H1 (cell line): Measurements from ENCODE around the gene EMD. TPM values are rescaled to one million over a fixed set of nuclear protein-coding genes. Genes with fewer than 3 reads are reported as not detected.

Experiments
- BACH1 ChIP-seq: IDR thresholded peaks from 2 replicates; pipeline ENCODE4 v1.6.1; 2012; ENCODE audit warnings: low read length, improper control_type of control experiment
- BCL11A ChIP-seq, 2 experiments: IDR thresholded peaks; one replicate each; pipeline ENCODE4 v1.6.1; 2011; ENCODE audit warnings: low read depth in 2 of 2, low read length in 2 of 2, mild to moderate bottlenecking in 2 of 2
- BRCA1 ChIP-seq: IDR thresholded peaks from 2 replicates; pipeline ENCODE4 v1.6.1; 2012; ENCODE audit warnings: low read depth, low read length, improper control_type of control experiment
- CEBPB ChIP-seq: IDR thresholded peaks from 2 replicates; pipeline ENCODE4 v1.6.1; 2012; ENCODE audit warnings: low read depth, low read length
- JUN ChIP-seq: IDR thresholded peaks from 2 replicates; pipeline ENCODE4 v1.6.1; 2011; ENCODE audit warnings: low read depth, mild to moderate bottlenecking, improper control_type of control experiment, low read length
- KDM1A ChIP-seq: fragments of 200-600, 300-600 bp; sonication (generic); IDR thresholded peaks from 2 replicates; pipeline ENCODE4 v1.7.1; 2016; ENCODE audit warnings: mild to moderate bottlenecking, low read length, borderline replicate concordance
- KDM4A ChIP-seq: IDR thresholded peaks from one replicate; pipeline ENCODE4 v1.7.1; 2012; ENCODE audit warnings: low read depth, mild to moderate bottlenecking, moderate library complexity, low read length, inconsistent platforms; ENCODE audit not compliant: severe bottlenecking
- KDM5A ChIP-seq: fragments of 200-600 bp; IDR thresholded peaks from 2 replicates; pipeline ENCODE4 v1.7.1; 2012; ENCODE audit warnings: mild to moderate bottlenecking, low read length, inconsistent platforms, mixed read lengths
- MAFK ChIP-seq: IDR thresholded peaks from 2 replicates; pipeline ENCODE4 v1.6.1; 2012; ENCODE audit warnings: low read depth, mild to moderate bottlenecking, improper control_type of control experiment, low read length
- MAX ChIP-seq: IDR thresholded peaks from 2 replicates; pipeline ENCODE4 v1.6.1; 2012; ENCODE audit warnings: inconsistent platforms
- NRF1 ChIP-seq: IDR thresholded peaks from 2 replicates; pipeline ENCODE4 v1.6.1; 2011; ENCODE audit warnings: mild to moderate bottlenecking, low read depth, low read length, improper control_type of control experiment
- POU5F1 ChIP-seq: IDR thresholded peaks from 2 replicates; pipeline ENCODE4 v1.6.1; 2011; ENCODE audit warnings: low read depth, mild to moderate bottlenecking, low read length, moderate library complexity
- RBBP5 ChIP-seq: IDR thresholded peaks from 2 replicates; pipeline ENCODE4 v1.7.1; 2012; ENCODE audit warnings: low read depth, mild to moderate bottlenecking, inconsistent platforms, low read length, moderate library complexity, borderline replicate concordance
- RFX5 ChIP-seq: IDR thresholded peaks from 2 replicates; pipeline ENCODE4 v1.6.1; 2011; ENCODE audit warnings: low read depth, low read length, improper control_type of control experiment, borderline replicate concordance
- RXRA ChIP-seq: IDR thresholded peaks from 2 replicates; pipeline ENCODE4 v1.6.1; 2011; ENCODE audit warnings: low read depth, mild to moderate bottlenecking, low read length, moderate library complexity; ENCODE audit not compliant: insufficient read depth
- SAP30 ChIP-seq: fragments of 300-600 bp; sonication (generic); IDR thresholded peaks from 2 replicates; pipeline ENCODE4 v1.7.1; 2012; ENCODE audit warnings: low read length, moderate library complexity, mild to moderate bottlenecking, inconsistent platforms; ENCODE audit not compliant: insufficient read depth, insufficient replicate concordance
- SIN3A ChIP-seq, 2 experiments: IDR thresholded peaks in 1 of 2; conservative IDR thresholded peaks in 1 of 2; 2 replicates each; pipeline ENCODE4 v1.6.1; 2011 to 2012; ENCODE audit warnings: low read length in 2 of 2, improper control_type of control experiment in 1 of 2, low read depth in 1 of 2, mild to moderate bottlenecking in 1 of 2
- SP2 ChIP-seq: IDR thresholded peaks from 2 replicates; pipeline ENCODE4 v1.6.1; 2012; ENCODE audit warnings: mild to moderate bottlenecking, low read length, inconsistent platforms
- TAF7 ChIP-seq: optimal IDR thresholded peaks from 2 replicates; pipeline ENCODE3; 2011; ENCODE audit warnings: low read depth, mild to moderate bottlenecking, inconsistent platforms, low read length, moderate library complexity, borderline replicate concordance
- TBP ChIP-seq: IDR thresholded peaks from 2 replicates; pipeline ENCODE4 v1.6.1; 2011; ENCODE audit warnings: low read depth, low read length, improper control_type of control experiment
- USF2 ChIP-seq: IDR thresholded peaks from 2 replicates; pipeline ENCODE4 v1.6.1; 2011; ENCODE audit warnings: low read length, improper control_type of control experiment
- YY1 ChIP-seq: IDR thresholded peaks from 2 replicates; pipeline ENCODE4 v1.6.1; 2011; ENCODE audit warnings: low read depth, mild to moderate bottlenecking, low read length
- ZNF274 ChIP-seq: IDR thresholded peaks from 2 replicates; pipeline ENCODE4 v1.7.0; 2012; ENCODE audit warnings: low read length, borderline replicate concordance; ENCODE audit errors: extremely low read depth
- polyA plus RNA-seq, 7 experiments: library from polyadenylated mRNA; depleted of rRNA in 3 of 7; stranded (reverse) in 5 of 7; unstranded in 2 of 7; fragments of >200 nt in 5 of 7; fragments of 200-250 nt in 2 of 7; gene quantifications; 1 replicate in 5 of 7; 2 replicates in 1 of 7; 4 replicates in 1 of 7; pipeline versions ENCODE4 v1.2.1 to v1.2.3, GENCODE V29; 2011 to 2013; ENCODE audit warnings: missing spikeins in 2 of 7, mixed read lengths in 2 of 7
- total RNA-seq: library from RNA; stranded (reverse); fragmentation: NEBNext Ultra II Directional; extraction: Animal tissue kit (Norgen Biotek cat#: 25700); gene quantifications from 2 replicates; pipeline ENCODE4 v1.2.1, GENCODE V29; 2021

Gene EMD
- total and polyA plus RNA-seq, 2 of the 8 experiments (the other 6 are each of a cell fraction or from before 2014, with no cell fraction given): 45.5 to 109 TPM

DNA sequence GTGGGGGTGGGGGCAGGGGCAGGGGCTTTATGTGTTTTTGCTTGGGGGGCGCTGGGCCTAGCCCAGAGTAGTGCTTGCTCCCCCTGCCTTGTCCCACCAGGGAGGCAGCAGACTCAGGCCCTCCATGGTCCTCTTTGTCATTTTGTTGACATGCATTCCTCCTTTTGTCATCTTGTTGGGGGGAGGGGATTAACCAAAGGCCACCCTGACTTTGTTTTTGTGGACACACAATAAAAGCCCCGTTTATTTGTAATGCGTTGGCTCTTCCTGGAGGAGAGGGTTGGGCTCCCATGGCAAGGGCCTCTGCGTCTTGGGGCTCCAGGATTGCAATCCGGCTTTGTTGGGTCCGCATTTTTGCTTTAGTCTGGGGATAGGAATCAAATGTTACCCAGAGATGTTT is 2.2 kb downstream of the EMD start (continued):
- no peak for TF ChIP-seq CEBPB
- TF ChIP-seq TAF7: peak; percentile 17
- no peak for TF ChIP-seq BCL11A (IDR thresholded peaks at IDR 0.05; ENCODE audit: low read depth in 2 of 2, low read length in 2 of 2)
- TF ChIP-seq SAP30: no peak
- no peak for TF ChIP-seq BACH1
- peak; percentile 53; the same call in 1 of the 2 replicates for TF ChIP-seq YY1
- TF ChIP-seq NRF1: no peak
- no peak for TF ChIP-seq KDM4A
- TF ChIP-seq RFX5: no peak
- TF ChIP-seq MAFK: no peak
- no peak for TF ChIP-seq MAX
- TF ChIP-seq RBBP5: no peak
- no peak for TF ChIP-seq BRCA1
- TF ChIP-seq TBP: peak; percentile 56
- TF ChIP-seq ZNF274: no peak
- TF ChIP-seq POU5F1: no peak
- TF ChIP-seq KDM1A: no peak
- no peak for TF ChIP-seq SP2
- no peak for TF ChIP-seq RXRA
- TF ChIP-seq JUN: no peak
- TF ChIP-seq USF2: no peak
- TF ChIP-seq KDM5A: no peak
- TF ChIP-seq SIN3A (conservative IDR thresholded peaks at IDR 0.05 in 1 of 2, IDR thresholded peaks at IDR 0.05 in 1 of 2; ENCODE audit: low read depth in 1 of 2, low read length in 2 of 2): peak; percentile 56 to 83; a peak in 1 of 4 replicates
